B cell (primary cell): ENCODE data around the gene SLC29A4. TPM values are rescaled to one million over a fixed set of nuclear protein-coding genes. Genes with fewer than 3 reads are reported as not detected.
"Not testable (repeated sequence)": the region's sequence is repeated elsewhere in the genome, so short reads cannot be mapped to it uniquely, and the experiment has no call there.

Source experiments
- ATAC-seq: fragments of 200-7000 bp; cut with Tn5 transposase; one replicate; pipeline ENCODE4 v1.10.0; 2021; ENCODE audit warnings: low read depth, mild to moderate bottlenecking, moderate number of reproducible peaks, moderate library complexity
- CTCF ChIA-PET: fragments of 350-600 bp; sonication (Branson Sonifier 250); formaldehyde crosslinking; loops from one replicate; lab custom pipeline; 2021; ENCODE audit warnings: antibody characterized with exemption, inconsistent platforms; lab: Charles Lee
- POLR2A ChIA-PET: fragments of 350-600 bp; sonication (Branson Sonifier 250); formaldehyde crosslinking; loops from one replicate; lab custom pipeline; 2021; ENCODE audit warnings: antibody characterized with exemption; lab: Charles Lee
- DNase-seq: peaks from one replicate; pipeline ENCODE4 v3.0.0; 2013
- H2AFZ ChIP-seq: 2 replicates; pipeline ENCODE4 v1.6.1; 2012; ENCODE audit warnings: mild to moderate bottlenecking, low read depth, low read length; ENCODE audit not compliant: insufficient read depth, poor library complexity, severe bottlenecking
- H3K27ac ChIP-seq, 2 donors: 1 replicate in 1 of 2; 2 replicates in 1 of 2; pipeline ENCODE4 v1.5.1; 2012 to 2013; ENCODE audit warnings: low read length in 2 of 2, mild to moderate bottlenecking in 2 of 2, moderate library complexity in 1 of 2
- H3K27me3 ChIP-seq, 4 experiments: fragments of 200-600 bp in 1 of 4; sonication (generic) in 1 of 4; replicated peaks in 1 of 4; 1 replicate in 2 of 4; 2 replicates in 2 of 4; pipeline versions ENCODE4 v1.6.1 to v1.7.0; 2013 to 2016; ENCODE audit warnings: low read length in 3 of 4, mild to moderate bottlenecking in 2 of 4, mixed read lengths in 1 of 4, moderate library complexity in 1 of 4; ENCODE audit not compliant: insufficient read depth in 4 of 4, control insufficient read depth in 3 of 4; ENCODE audit errors: control extremely low read depth in 1 of 4
- H3K36me3 ChIP-seq, 2 experiments: replicated peaks in 1 of 2; 1 replicate in 1 of 2; 2 replicates in 1 of 2; pipeline versions ENCODE4 v1.6.1 to v1.7.1; 2013; ENCODE audit warnings: low read length in 1 of 2; ENCODE audit not compliant: insufficient read depth in 2 of 2, control insufficient read depth in 1 of 2; ENCODE audit errors: control extremely low read depth in 1 of 2, extremely low read depth in 1 of 2
- H3K4me1 ChIP-seq, 2 donors: fragments of 200-600 bp in 1 of 2; sonication (generic) in 1 of 2; 1 replicate in 1 of 2; 2 replicates in 1 of 2; pipeline versions ENCODE4 v1.5.1 to v1.6.1; 2013 to 2017; ENCODE audit warnings: low read length in 2 of 2; ENCODE audit not compliant: control insufficient read depth in 2 of 2, insufficient read depth in 2 of 2
- H3K4me2 ChIP-seq: replicated peaks from 2 replicates; pipeline ENCODE3; 2012; ENCODE audit warnings: mild to moderate bottlenecking, low read depth, low read length; ENCODE audit not compliant: poor library complexity, severe bottlenecking
- H3K4me3 ChIP-seq, 5 experiments: fragments of 200-600 bp in 1 of 5; sonication (generic) in 1 of 5; 1 replicate in 3 of 5; 2 replicates in 2 of 5; pipeline versions ENCODE4 v1.5.1 to v1.7.0; 2011 to 2016; ENCODE audit warnings: low read length in 4 of 5, mild to moderate bottlenecking in 4 of 5, low read depth in 2 of 5, control low read depth in 1 of 5, moderate library complexity in 1 of 5; ENCODE audit not compliant: insufficient read depth in 1 of 5; ENCODE audit errors: control extremely low read depth in 1 of 5, extremely low read depth in 1 of 5
- H3K79me2 ChIP-seq: fragments of 200-600 bp; sonication (generic); one replicate; pipeline ENCODE4 v1.6.0; 2016; ENCODE audit warnings: low read length; ENCODE audit not compliant: control insufficient read depth, insufficient read depth
- H3K9ac ChIP-seq: fragments of 200-600 bp; sonication (generic); 2 replicates; pipeline ENCODE4 v1.6.1; 2017; ENCODE audit warnings: mild to moderate bottlenecking, low read length, moderate library complexity
- H3K9me3 ChIP-seq, 3 donors: one replicate each; pipeline versions ENCODE4 v1.6.1 to v1.7.1; 2013; ENCODE audit warnings: low read length in 2 of 3; ENCODE audit not compliant: control insufficient read depth in 2 of 3, insufficient read depth in 1 of 3; ENCODE audit errors: control extremely low read depth in 1 of 3
- H4K20me1 ChIP-seq: 2 replicates; pipeline ENCODE4 v1.6.0; 2012; ENCODE audit warnings: mild to moderate bottlenecking, low read length; ENCODE audit not compliant: insufficient read depth, control insufficient read depth, poor library complexity, severe bottlenecking
- H3K27ac Mint-ChIP-seq: one replicate; pipeline ENCODE4 v1.8.0; 2021; ENCODE audit warnings: mixed read lengths
- H3K27me3 Mint-ChIP-seq: one replicate; pipeline ENCODE4 v1.8.0; 2021; ENCODE audit warnings: mixed read lengths
- H3K4me1 Mint-ChIP-seq: one replicate; pipeline ENCODE4 v1.8.0; 2021; ENCODE audit warnings: mixed read lengths
- H3K4me3 Mint-ChIP-seq: one replicate; pipeline ENCODE4 v1.8.0; 2021; ENCODE audit warnings: mixed read lengths
- H3K9me3 Mint-ChIP-seq: one replicate; pipeline ENCODE4 v1.8.0; 2022; ENCODE audit warnings: mixed read lengths; ENCODE audit not compliant: insufficient read depth
- EZH2 ChIP-seq: IDR thresholded peaks from 2 replicates; pipeline ENCODE4 v1.6.1; 2012; ENCODE audit warnings: borderline replicate concordance, low read depth, mild to moderate bottlenecking, moderate library complexity, low read length; ENCODE audit not compliant: insufficient read depth, poor library complexity, severe bottlenecking
- WGBS: methylation state at CpG from one replicate; pipeline ENCODE4 v1.1.5; 2013; ENCODE audit warnings: missing lambda C conversion rate; ENCODE audit not compliant: insufficient coverage; 5-methylcytosine and 5-hydroxymethylcytosine counted together
- intact Hi-C: fragments of 100-400 bp; cut with micrococcal nuclease; formaldehyde crosslinking; loops from one replicate; pipeline ENCODE4 v1.10.0; 2022
- polyA plus RNA-seq: library from polyadenylated mRNA; depleted of rRNA; stranded (reverse); fragments of >200 nt; gene quantifications from 2 replicates; pipeline ENCODE4 v1.2.3, GENCODE V29; 2012
- total RNA-seq, 2 donors: library from RNA; stranded (reverse); fragments of 120-200 nt in 1 of 2; gene quantifications; 1 replicate in 1 of 2; 2 replicates in 1 of 2; pipeline versions ENCODE4 v1.2.3 to v1.2.4, GENCODE V29; 2013 to 2022
- TF ChIP-seq, protein P1 (sequence below): fragments of 200-600 bp; IDR thresholded peaks from one replicate; pipeline ENCODE4 v1.8.0; 2022; ENCODE audit warnings: antibody characterized with exemption, mild to moderate bottlenecking

The SLC29A4 gene
- total and polyA plus RNA-seq, 2 donors (not counting 1 experiment from before 2014, with no cell fraction given) = 0.21 to 0.67 TPM

DNA sequence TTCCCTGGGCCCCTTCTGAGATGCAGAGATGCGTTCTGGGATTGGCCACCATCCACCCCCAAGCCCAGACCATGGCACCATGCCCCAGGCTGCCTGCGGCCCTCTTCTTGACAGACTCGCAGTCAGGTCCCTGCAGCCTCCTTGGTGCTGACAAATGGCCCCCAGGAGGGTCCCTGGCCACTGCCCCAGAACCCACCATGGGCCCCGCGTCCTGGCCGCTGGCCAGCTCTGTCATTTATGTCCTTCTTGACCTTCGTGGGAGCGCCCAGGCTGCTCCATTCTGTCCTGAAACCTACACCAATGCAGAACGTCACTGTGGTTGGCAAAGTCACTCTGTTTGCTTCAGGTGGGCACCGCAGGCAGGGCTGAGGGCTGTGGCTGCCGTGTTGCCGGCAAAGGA lies 39.5 kb upstream of the SLC29A4 start:
- no peaks in the 10 kb centered on the region for H3K79me2 ChIP-seq
- intact Hi-C loops = loop anchor here (5.0 kb wide), 1 partner anchor 36 kb away; no protein-coding TSS in a partner anchor
- H3K9me3 ChIP-seq = peaks cover 0 to 14% (median 0%) of the 10 kb centered on the region in 3 donors
- peaks cover 14 to 16% of the 10 kb centered on the region in 2 donors for H3K4me1 ChIP-seq
- CTCF ChIA-PET = interaction anchor here (1.0 kb wide), 1 partner anchor 121 kb away, joined by 3 read pairs; no protein-coding TSS in a partner anchor
- TF ChIP-seq EZH2 = no peak
- TF ChIP-seq, protein P1, sequence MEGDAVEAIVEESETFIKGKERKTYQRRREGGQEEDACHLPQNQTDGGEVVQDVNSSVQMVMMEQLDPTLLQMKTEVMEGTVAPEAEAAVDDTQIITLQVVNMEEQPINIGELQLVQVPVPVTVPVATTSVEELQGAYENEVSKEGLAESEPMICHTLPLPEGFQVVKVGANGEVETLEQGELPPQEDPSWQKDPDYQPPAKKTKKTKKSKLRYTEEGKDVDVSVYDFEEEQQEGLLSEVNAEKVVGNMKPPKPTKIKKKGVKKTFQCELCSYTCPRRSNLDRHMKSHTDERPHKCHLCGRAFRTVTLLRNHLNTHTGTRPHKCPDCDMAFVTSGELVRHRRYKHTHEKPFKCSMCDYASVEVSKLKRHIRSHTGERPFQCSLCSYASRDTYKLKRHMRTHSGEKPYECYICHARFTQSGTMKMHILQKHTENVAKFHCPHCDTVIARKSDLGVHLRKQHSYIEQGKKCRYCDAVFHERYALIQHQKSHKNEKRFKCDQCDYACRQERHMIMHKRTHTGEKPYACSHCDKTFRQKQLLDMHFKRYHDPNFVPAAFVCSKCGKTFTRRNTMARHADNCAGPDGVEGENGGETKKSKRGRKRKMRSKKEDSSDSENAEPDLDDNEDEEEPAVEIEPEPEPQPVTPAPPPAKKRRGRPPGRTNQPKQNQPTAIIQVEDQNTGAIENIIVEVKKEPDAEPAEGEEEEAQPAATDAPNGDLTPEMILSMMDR = no peak
- no peak overlapping the region for H3K27ac ChIP-seq
- ATAC-seq = no peak
- Mint-ChIP-seq H3K4me1 (peaks cover 14% of the 10 kb centered on the region), H3K4me3 (no peak overlapping the region), H3K9me3 (peaks cover 2% of the 10 kb centered on the region), H3K27ac (no peak overlapping the region), H3K27me3 (no peaks in the 10 kb centered on the region)
- H3K36me3 ChIP-seq = no peaks in the 10 kb centered on the region
- no peak overlapping the region for H3K4me2 ChIP-seq
- H4K20me1 ChIP-seq = no peaks in the 10 kb centered on the region
- no peak overlapping the region for H3K4me3 ChIP-seq
- DNase-seq = no peak
- no peak overlapping the region for H3K9ac ChIP-seq
- no peak overlapping the region for H2AFZ ChIP-seq
- POLR2A ChIA-PET = no interaction called here
- 95% methylated on average over 12 of the region's 12 CpGs for WGBS
- H3K27me3 ChIP-seq = peaks cover 0 to 8% (median 3%) of the 10 kb centered on the region in 4 experiments

DNA sequence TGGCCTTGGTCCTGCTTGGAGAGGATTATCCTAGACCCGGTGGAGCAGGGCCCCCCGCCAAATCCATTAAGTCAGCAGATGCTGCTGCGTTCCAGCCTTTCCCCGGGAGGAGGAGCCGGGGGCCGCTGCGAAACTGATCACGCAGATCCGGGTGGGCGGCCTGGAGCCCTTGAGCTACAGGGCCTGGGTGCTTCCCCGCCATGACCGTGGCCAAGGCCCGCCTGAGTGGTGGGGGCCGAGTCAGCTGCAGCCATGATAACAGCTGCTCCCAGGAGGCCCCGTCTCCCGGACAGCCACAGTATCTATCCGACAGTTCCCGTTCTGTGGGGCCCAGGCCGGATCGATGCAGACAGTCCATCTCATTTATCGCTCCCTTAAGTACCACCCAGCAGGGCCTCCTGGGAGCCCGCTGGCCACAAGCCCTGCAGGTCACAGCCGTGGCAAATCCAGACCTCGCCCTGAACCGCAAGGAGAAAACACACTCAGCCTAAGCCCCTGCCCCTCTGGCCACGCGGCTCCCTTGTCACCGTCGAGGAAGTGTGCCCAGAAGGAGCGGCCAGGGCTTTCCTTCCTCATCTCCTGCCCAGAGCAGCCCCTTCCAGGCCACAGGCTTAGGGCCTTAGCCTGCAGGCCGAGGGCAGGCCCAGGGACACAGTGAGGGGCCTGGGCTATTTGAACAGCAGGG lies 34.4 kb upstream of the SLC29A4 start:
- Histone ChIP-seq H3K9me3 (peaks cover 0 to 14% (median 0%) of the 10 kb centered on the region in 3 donors), H4K20me1 (no peaks in the 10 kb centered on the region), H3K36me3 (no peaks in the 10 kb centered on the region), H3K79me2 (no peaks in the 10 kb centered on the region), H3K9ac (no peak overlapping the region), H3K27ac (no peak overlapping the region), H3K4me3 (no peak overlapping the region), H3K4me2 (no peak overlapping the region), H2AFZ (no peak overlapping the region), H3K4me1 (no peaks in the 10 kb centered on the region), H3K27me3 (no peaks in the 10 kb centered on the region)
- POLR2A ChIA-PET = no interaction called here
- WGBS = 85% methylated on average over 30 of the region's 31 CpGs
- no peak for TF ChIP-seq EZH2
- TF ChIP-seq, protein P1 = no peak
- intact Hi-C loops = no loop called here
- no peak overlapping the region for H3K4me3 Mint-ChIP-seq
- CTCF ChIA-PET = interaction anchor here (1.3 kb wide), 1 partner anchor 8 kb away, joined by 3 read pairs; no protein-coding TSS in a partner anchor
- ATAC-seq (no peak), DNase-seq (no peak)
- H3K9me3 Mint-ChIP-seq = peaks cover 2% of the 10 kb centered on the region
- no peaks in the 10 kb centered on the region for H3K27me3 Mint-ChIP-seq
- H3K4me1 Mint-ChIP-seq = no peaks in the 10 kb centered on the region
- H3K27ac Mint-ChIP-seq = no peak overlapping the region

DNA sequence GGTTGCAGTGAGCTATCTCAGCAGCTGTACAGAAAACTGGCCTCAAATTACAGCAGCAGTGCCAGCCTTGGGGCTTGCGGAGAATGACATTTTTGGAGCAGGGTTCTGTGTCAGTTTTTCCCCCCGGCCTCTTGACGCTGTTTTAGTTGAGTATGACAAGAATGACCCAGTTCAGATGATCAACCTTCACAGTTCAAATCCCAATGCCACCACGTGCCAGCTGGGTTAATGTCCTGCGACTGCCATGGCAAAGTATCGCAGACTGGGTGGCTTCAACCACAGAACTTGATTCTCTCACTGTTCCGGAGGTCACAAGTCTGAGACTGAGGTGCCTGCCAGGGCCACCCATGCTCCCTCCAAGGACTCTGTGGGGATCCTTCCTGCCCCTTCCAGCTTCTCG lies 32.0 kb upstream of the SLC29A4 start:
- CTCF ChIA-PET, ATAC-seq, H3K9me3 ChIP-seq, POLR2A ChIA-PET, H3K4me1 ChIP-seq, H3K4me3 Mint-ChIP-seq, H3K79me2 ChIP-seq, H2AFZ ChIP-seq, H3K27me3 ChIP-seq, H3K27me3 Mint-ChIP-seq, H4K20me1 ChIP-seq, H3K36me3 ChIP-seq, H3K4me1 Mint-ChIP-seq, H3K9ac ChIP-seq, H3K27ac ChIP-seq, H3K4me2 ChIP-seq, DNase-seq, H3K27ac Mint-ChIP-seq, intact Hi-C loops, H3K4me3 ChIP-seq, H3K9me3 Mint-ChIP-seq: not testable (repeated sequence)
- 89% methylated on average over 7 of the region's 8 CpGs for WGBS
